NCI-H2029 (cell line): ENCODE data around the gene OR5H6.
"Not testable (repeated sequence)": the region's sequence is repeated elsewhere in the genome, so short reads cannot be mapped to it uniquely, and the experiment has no call there.

Experiments
- DNase-seq: peaks from one replicate; lab custom pipeline; 2025; lab: John Stamatoyannopoulos, UW

Gene OR5H6

GRCh38 chr3:98263944-98264343 lies at the start of gene OR5H6:
Gene OR5H6, plus strand, starts transcription at chr3:98264244. Its CDS starts 89 bp downstream, at chr3:98264333.
- no peak for DNase-seq

GRCh38 chr3:98215051-98215450 lies 49.0 kb upstream of the OR5H6 start:
- DNase-seq: no peak

- no peak for DNase-seq
Measured at GRCh38 chr3:98223907-98224672, 40.0 kb upstream of the OR5H6 start.

GRCh38 chr3:98232489-98232888 lies 31.6 kb upstream of the OR5H6 start:
- DNase-seq: no peak

- DNase-seq: no peak
Measured at GRCh38 chr3:98233468-98233867, 30.6 kb upstream of the OR5H6 start.

GRCh38 chr3:98240131-98240530 lies 23.9 kb upstream of the OR5H6 start:
- no peak for DNase-seq

GRCh38 chr3:98242155-98242554 lies 21.9 kb upstream of the OR5H6 start:
- no peak for DNase-seq

- DNase-seq: no peak
Measured at GRCh38 chr3:98243843-98244242, 20.2 kb upstream of the OR5H6 start.

GRCh38 chr3:98246142-98246541 lies 17.9 kb upstream of the OR5H6 start:
- DNase-seq: no peak

GRCh38 chr3:98256026-98256425 lies 8.0 kb upstream of the OR5H6 start:
- DNase-seq: not testable (repeated sequence)

- DNase-seq: no peak
Measured at GRCh38 chr3:98259707-98260106, 4.3 kb upstream of the OR5H6 start.

GRCh38 chr3:98262046-98262445 lies 2.0 kb upstream of the OR5H6 start:
- DNase-seq: no peak

GRCh38 chr3:98269846-98270245 lies 5.8 kb downstream of the OR5H6 start:
- DNase-seq: no peak

GRCh38 chr3:98272126-98272525 lies 8.1 kb downstream of the OR5H6 start:
- DNase-seq: no peak

GRCh38 chr3:98274914-98275313 lies 10.9 kb downstream of the OR5H6 start:
- DNase-seq: no peak

- DNase-seq: no peak
Measured at GRCh38 chr3:98282205-98282604, 18.2 kb downstream of the OR5H6 start, which contains the start of gene OR5H2. Gene OR5H2, plus strand, starts transcription at chr3:98282505. Its CDS starts 398 bp downstream, at chr3:98282903.

GRCh38 chr3:98290916-98291315 lies 26.9 kb downstream of the OR5H6 start:
- DNase-seq: no peak

GRCh38 chr3:98291332-98291957 lies 27.4 kb downstream of the OR5H6 start:
- no peak for DNase-seq
